Occipital lobe (tissue), 2 donors: ENCODE data around the gene CASTOR1. TPM values are rescaled to one million over a fixed set of nuclear protein-coding genes. Genes with fewer than 3 reads are reported as not detected.

Experiments used
- DNase-seq: peaks from one replicate; lab custom pipeline; 2025; lab: John Stamatoyannopoulos, UW
- total RNA-seq: library from RNA; depleted of rRNA; stranded (reverse); fragments of >200 nt; gene quantifications from one replicate; pipeline ENCODE4 v1.2.3, GENCODE V29; 2014

Gene CASTOR1
- total RNA-seq, 1 donor from 2014 or later = 2.7 TPM

GRCh38 chr22:30301995-30302809, 12.9 kb upstream of the CASTOR1 start:
- no peak for DNase-seq

GRCh38 chr22:30299322-30299721, 10.0 kb upstream of the CASTOR1 start:
- DNase-seq = no peak

DNA sequence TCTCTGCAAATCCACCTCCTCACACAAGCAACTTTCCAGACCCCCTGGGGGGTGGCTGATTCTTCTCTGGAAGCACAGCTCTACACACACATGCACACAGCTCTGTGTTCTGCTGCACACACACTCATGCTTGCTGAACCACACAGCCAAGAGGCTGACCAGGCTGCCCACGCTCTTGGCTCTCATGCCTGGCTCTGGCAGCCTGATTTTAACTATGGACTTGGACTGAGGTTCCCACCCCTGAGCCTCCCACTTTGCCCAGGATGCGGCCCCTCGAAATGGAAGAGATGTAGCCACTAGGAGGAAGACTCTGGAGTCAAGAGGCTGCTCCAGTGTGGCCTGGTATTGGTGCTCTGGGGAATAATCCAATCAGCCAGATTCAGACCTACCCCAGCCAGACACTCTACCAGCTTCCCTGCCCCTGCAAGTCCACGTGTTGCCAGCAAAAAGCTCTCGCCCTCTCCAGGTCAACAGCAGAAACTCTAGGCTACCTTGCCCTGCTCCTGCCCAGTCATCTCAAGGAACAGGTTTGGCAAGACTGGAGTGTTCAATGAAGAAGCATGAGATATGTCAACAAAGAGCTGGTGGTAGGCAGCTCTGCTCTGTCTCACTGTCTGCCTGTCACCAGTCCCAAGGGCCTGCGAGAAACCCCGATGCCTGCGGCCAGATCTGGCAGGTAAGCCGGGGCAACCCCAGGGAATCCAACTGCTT, 8.8 kb upstream of the CASTOR1 start:
- DNase-seq = no peak

DNA sequence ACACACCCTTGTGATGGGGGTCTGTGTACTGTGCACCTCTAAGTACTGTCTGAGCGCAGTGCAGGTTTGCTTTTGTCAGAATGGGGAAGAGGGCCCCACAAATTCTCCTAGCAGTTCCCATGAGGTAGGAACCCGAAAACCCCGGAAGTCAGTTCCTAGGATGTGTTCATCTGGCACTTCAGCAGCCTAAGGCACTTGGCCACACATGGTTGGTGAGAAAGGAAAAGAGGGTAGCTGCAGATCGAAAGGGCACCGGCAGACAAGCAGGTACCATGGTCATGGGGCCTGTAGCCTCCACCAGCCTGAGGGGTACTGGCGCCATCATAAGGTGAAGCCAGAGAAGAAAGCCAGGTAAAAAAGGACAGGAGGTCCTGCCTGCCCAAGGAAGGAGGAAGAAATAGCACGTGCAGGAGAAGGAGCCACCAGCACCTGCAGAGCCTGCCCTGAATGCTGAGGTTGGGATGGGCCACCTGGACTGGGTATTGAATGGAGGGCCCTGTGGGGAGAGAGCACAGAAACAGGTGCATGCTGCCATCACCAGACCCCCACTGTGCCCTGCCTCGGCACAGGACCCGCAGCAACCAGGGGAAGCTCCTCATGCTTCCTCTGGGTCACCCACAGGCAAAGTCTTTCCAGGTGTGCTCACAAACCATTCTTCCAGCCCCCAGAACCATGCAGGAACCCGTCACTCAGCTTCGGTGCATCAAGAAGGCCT, 8.1 kb upstream of the CASTOR1 start:
- no peak for DNase-seq

DNA sequence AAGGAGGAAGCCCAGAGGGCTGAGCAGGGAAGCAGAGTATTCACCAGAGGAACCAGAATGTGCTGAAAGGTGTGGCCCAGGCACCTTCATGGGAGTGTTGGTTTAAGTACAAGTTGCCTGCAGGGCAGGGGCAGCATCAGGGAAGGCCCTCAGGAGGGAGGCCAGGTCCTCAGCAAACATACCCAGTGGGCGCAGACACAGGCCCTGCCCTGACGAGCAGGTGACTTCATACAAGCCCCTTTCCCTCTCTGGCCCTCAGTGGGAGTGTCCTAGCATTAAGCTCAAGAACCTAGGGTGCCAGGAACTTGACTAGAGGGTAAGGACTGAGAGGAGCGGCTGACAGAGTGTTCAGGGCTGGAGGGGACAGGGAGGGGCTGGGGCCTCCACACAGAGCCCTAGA, 7.5 kb upstream of the CASTOR1 start:
- no peak for DNase-seq

- DNase-seq = no peak
Measured at GRCh38 chr22:30296324-30296723, 7.0 kb upstream of the CASTOR1 start.

GRCh38 chr22:30295576-30295975, 6.3 kb upstream of the CASTOR1 start:
- no peak for DNase-seq

GRCh38 chr22:30294830-30295229, 5.5 kb upstream of the CASTOR1 start:
- no peak for DNase-seq

- no peak for DNase-seq
Measured at GRCh38 chr22:30294066-30294465, 4.8 kb upstream of the CASTOR1 start.

DNA sequence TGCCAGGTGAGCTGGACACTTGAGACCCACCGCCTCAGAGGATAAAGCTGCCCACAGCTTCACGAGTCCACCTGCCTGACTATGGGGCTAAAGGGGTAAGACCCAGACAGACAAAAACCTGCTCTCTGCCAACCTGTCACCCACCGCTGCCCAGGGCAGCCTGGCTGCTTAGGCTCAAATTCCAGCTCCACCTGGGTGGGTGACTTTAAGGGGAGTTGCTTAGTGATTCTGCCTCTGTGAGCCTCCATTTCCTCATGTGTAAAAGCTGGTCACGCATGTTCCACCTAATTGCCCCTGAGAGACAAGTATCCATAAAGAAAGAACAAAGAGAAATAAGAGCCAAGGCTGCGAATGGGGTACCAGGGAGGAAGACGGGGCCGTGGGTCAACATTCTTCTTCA, 3.7 kb upstream of the CASTOR1 start:
- no peak for DNase-seq

- DNase-seq = no peak
Measured at GRCh38 chr22:30292069-30292970, 3.0 kb upstream of the CASTOR1 start.

DNA sequence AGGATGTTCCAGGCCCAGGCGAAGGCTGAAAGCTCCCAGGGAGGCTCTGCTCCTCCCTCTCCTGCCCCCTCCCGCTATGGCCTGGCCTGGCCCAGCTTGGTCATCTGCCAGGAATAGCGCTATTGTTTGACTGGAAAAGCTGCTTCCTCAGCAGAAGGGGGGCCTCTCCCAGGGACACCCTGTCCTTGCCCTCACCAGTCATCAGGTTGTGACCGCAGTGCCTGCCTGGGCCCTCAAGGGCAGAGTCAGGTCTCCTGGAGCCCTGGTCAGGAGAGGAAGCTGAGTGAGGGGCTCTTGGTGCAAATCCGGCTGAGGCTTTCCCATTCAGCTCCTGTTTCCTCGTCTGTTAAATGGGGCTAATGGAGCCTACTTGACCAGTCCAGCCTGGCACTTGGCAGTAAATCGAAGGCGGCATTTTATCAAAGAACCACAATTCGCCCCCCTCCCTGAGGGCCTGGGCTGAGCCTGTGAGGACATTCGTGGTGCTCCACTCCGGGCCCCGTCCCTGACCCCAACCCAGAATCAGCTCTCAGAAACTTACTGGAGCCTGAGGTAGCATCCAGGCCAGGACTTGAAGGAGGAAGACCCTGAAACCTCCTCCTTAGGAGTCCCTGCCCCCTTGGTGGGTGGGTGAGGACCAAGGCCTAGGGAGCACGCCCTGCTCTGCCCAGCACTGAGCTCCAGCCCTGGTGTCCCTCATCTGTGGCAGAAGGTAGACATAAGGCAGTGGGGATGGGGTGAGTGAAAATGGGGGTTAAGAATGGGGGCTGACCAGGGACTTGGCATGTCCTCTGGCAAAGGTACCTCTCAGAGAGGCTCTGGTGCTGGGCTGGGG, 2.0 kb upstream of the CASTOR1 start:
- peak; percentile 74 for DNase-seq

GRCh38 chr22:30290342-30291057, 1.2 kb upstream of the CASTOR1 start:
- no peak for DNase-seq

GRCh38 chr22:30289980-30290313, 642 bp upstream of the CASTOR1 start:
- no peak for DNase-seq

GRCh38 chr22:30288419-30289140, 725 bp downstream of the CASTOR1 start:
- no peak for DNase-seq

GRCh38 chr22:30287648-30288418, 1.5 kb downstream of the CASTOR1 start:
- DNase-seq = peak; percentile 74

- no peak for DNase-seq
Measured at GRCh38 chr22:30286813-30287647, 2.3 kb downstream of the CASTOR1 start.
